ENCODE measurements around the gene SPIRE1.
A peak's percentile ranks its signal among the peaks of the same experiment; 100 is the strongest.

Gene SPIRE1

GRCh38 chr18:12657684-12658425 lies at the start of gene SPIRE1:
SPIRE1 (minus strand) TSS chr18:12658107; CDS start chr18:12657866, 241 bp downstream.
- peak; percentile 9 to 16 for DNase-seq

GRCh38 chr18:12703664-12704063 lies 45.8 kb upstream of the SPIRE1 start:
- DNase-seq = no peak

DNA sequence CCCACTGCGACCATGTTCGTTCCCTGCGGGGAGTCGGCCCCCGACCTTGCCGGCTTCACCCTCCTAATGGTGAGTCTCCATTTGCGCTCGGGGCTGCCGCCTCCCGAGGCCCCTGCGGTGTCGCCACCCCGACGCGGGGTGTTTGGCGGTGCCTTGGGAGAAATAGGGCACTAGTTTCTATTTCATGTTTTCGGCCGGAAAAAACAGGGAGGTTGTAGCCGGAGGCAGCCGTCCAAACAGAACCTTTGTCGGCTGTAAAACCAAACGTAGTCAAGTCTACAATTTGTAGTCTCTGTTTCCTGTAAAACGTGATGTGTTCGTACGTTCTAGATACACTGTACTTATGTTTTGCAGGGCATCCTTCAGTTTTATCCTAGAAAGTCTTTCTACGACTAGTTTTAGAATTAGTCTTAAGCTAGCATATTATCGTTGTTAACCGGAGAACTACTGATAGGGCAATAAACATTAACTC lies 45.2 kb upstream of the SPIRE1 start:
- DNase-seq = no peak

- peak; percentile 75 to 77 for DNase-seq
Measured at GRCh38 chr18:12702221-12703095, 44.6 kb upstream of the SPIRE1 start, which contains the start of the genes CEP76 and PSMG2. CEP76 (minus strand) TSS chr18:12702723; CDS start chr18:12702548, 175 bp downstream. PSMG2 (plus strand) TSS chr18:12703042; CDS start chr18:12703108, 66 bp downstream.

DNA sequence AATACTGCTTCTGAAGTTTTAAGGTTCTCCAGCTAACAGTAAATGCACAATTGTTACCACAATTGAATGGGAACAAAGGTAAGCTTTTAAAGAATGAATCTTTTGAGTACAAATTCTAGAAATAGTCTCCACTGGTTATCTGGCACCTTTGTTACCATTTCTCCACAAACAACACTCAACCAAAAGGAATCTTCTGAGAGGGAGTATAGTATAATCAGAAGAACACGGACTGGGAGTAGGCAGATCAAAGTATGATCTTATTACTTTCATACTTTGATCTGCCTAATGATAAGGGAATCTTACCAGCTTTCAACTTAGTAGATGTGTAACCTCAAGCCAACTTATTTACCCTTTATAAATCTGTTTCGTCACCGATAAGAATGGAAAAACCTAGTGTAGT lies 43.3 kb upstream of the SPIRE1 start:
- DNase-seq = no peak

DNA sequence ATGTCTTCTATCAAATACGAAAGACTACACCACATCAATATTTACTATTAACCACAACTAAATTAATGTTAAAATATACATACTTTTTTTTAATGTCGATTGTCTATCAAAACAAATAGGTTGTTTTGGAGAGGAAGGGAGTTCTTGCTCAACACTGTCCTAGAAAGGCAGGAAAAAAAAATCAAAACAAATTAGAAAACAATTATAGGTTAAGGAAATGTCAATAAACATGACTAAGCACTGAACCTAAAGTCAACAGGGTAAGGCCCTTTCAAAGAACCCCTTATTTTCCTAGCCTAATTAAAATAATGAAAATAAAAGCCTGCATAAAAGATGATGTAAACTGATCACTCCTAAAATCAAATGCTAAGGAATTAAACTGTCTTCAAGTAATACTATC lies 41.8 kb upstream of the SPIRE1 start:
- no peak for DNase-seq

DNA sequence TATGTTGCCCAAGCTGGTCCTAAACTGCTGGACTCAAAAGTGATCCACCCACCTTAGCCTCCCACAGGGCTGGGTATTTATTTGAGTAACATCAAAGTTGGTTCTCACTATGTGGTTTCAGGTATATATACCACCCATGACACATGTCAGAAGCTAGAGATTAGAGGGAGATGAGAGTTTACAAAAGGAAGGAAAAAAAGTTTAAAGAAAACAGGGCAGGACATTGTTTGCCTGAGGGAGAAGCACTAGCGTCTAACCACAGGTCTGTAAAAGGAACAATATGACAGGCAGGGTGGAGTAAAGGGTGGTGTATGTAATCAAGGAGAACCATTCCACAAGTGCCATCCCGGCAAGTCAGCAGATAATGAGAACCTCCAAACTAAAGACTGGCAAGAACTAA lies 36.1 kb upstream of the SPIRE1 start:
- no peak for DNase-seq

- no peak for DNase-seq
Measured at GRCh38 chr18:12692206-12692605, 34.3 kb upstream of the SPIRE1 start.

DNA sequence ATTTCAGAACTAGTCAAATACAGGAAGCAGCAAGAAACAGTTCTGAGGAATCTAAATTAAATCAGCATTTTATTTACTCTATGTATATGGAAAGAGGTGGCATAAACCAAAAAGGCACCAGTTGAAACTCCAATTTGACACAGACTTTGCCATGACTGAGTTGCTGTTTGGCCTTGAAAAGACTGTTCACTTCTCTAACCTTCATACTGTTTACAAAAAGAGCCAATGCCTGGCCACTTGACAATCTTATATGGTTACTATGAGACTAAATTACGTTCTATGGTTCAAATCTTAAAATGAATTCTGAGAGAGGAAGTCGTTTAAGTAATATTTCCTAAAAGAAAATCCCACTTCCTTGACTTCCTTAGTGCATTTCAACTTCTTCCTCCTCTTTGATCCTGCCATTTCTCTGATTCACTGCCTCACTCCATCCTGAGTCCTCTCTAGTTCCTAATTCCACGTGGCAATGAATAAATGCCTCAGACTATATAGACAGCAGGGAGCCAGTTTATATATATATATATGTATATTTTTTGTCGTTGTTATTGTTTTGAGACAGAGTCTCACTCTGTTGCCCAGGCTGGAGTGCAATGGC lies 31.4 kb upstream of the SPIRE1 start:
- no peak for DNase-seq

GRCh38 chr18:12686100-12686499 lies 28.2 kb upstream of the SPIRE1 start:
- DNase-seq = no peak

DNA sequence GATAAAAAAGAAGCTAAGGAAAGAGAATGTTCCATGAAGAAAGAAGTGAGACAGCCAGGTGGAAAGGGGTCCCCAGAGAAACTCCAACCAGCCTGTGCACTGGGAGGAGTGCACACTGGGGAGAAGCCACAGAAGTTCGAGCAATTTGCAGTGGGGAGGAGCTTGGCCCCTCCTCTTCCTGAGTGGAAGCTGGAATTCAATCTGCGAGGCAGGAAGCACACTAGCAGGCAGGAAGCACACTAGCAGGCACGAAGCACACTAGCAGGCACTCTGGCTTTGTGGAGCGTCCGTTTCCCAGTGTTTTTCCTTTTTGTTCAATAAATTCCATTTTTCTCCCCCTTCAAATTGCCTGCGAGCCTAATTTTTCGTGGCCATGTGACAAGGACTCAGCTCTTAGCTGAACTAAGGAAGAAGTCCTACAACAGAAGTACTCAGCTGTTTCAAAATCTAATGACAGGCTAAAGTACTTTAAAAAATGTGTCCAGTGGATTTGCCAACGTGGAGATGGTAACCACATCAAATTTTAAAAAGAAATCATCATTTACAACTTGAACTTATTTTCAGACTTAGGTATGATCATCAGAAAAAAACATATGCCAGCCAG lies 21.4 kb upstream of the SPIRE1 start:
- DNase-seq = no peak

- DNase-seq = no peak
Measured at GRCh38 chr18:12668041-12668440, 10.1 kb upstream of the SPIRE1 start.

DNA sequence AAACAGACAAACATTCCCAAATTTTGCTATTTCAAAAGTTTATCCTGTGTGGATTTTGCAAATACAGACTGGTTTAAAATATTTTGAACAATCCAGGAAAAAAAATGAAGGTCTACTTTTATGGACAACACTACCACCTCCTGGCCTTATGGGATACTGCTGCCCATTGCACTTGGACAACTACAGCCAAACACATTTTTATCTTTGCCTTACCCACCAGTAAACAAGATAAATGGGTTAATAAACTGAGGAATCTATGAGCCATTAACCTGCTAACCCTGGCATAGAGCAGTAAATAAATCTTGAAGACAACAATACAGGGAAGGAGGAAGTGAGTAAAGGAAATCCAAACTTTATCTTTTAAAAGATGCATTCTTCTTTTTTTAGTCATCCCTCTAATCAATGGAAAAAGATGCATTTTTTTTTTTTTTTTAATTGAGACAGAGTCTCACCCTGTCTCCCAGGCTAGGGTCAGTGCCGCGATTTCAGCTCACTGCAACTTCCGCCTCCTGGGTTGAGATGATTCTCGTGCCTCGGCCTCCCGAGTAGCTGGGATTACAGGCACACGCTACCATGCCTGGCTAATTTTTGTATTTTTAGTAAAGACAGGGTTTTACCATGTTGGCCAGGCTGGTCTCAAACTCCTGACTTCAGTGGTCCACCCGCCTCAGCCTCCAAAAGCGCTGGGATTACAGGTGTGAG lies 2.1 kb upstream of the SPIRE1 start:
- peak; percentile 7 to 15 for DNase-seq

GRCh38 chr18:12658426-12659138 lies 675 bp upstream of the SPIRE1 start:
- peak; percentile 4 to 9 for DNase-seq

DNA sequence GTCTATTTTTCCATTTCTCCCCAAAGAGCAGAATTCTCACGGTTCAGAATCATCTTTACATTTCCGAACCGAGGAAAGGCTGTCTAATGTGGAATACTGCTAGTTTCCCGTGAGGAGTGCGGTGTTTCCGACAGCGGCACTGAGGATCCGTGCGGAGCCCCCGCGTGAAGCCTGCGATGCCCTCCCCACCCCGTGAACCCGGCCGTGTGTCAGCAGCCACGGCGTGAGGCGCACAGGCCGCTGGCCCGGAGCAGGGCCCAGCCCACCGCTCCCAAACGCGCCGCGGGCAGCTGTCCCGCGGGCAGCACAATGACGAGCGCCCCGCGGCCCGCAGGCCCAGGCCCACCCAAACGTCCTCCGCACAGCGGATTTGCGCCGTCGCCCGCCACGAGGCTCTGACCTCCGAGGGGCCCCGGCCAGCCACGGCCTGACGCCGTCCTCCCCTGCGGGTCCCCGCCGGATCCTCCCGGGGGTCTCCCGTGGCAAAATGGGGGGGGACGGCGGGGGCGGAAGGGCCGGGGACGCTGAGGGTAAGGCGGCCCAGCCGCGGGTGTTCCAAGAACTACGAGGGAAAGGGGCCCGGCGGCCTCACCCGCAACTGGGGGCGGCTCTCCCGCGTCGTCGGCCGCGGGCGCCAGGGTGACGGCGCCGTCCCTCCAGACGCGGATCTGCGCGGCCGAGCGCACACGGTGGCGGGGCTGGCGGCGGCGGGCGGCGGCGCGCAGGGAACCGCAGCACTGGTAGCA lies 796 bp downstream of the SPIRE1 start:
- peak; percentile 4 for DNase-seq

GRCh38 chr18:12656605-12656937 lies 1.3 kb downstream of the SPIRE1 start:
- DNase-seq = no peak

- DNase-seq = no peak
Measured at GRCh38 chr18:12654971-12655370, 2.9 kb downstream of the SPIRE1 start.

DNA sequence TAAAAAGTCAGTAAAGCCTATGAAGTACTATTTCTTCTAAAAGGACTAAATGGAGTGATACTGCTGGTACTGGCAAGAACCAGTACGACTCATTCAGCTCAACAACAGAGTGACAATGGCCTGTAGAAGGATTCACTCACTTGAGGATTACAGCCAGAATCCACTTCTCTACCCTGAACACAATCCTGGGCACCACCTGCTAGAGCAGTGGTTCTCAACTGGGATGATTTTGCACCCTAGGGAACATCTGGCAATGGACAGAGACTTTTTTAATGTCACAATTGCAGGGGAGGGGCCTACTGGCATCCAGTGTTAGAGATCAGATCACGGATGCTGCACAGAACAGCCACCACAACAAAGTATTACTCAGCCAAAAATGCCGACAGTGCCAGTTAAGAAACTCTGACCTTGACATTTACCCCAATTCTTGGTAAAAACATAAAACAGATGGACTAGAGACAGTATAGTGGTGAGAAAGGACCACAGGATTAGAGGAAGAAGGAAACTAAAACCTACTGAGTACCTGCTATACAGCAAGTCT lies 5.0 kb downstream of the SPIRE1 start:
- DNase-seq = no peak

DNA sequence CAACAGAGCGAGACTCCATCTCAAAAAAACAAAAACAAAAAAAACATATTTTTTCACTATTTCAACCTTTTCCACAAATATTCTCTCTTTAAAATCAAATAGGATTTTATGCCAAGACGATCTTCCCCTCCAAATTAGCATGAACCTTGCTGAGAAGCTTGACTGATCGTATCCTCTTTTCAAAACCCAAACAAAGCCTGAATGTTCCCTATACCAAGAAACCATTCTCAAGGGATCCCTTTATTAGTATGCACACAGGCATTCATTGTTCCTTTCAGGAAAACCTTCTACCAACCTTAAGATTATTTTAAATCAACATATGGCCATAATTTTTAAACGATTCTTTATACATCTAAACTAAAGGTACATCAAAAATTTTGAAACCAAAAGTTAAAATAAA lies 6.3 kb downstream of the SPIRE1 start:
- no peak for DNase-seq

GRCh38 chr18:12647773-12648172 lies 10.1 kb downstream of the SPIRE1 start:
- no peak for DNase-seq

DNA sequence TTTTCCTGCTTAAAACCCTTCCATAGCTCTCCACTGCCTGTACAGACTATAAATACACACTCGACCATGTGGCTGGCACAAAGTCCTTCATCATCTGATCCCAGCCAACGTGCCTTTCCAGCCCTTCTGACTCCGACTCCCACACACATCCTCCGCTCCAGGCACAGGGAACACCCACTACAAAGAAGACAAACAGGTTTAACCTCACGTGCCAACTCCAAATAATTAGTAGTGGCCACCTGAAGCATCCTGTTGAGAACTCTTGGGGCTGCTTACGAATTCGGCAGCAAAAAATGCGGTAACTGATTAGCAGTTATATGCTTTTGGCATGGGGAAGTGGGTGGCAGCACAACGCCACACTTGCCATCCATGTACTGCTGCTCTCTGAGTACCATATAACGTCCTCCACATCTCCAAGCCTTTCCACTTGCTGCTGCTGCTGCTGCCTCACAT lies 12.1 kb downstream of the SPIRE1 start:
- no peak for DNase-seq

Measured in activated CD4-positive, alpha-beta T cell treated with anti-CD3 and anti-CD28 coated beads, Interleukin-2, amount 50 U/mL, for 4 hours (primary cell).